GM19035 (cell line): ENCODE measurements around the gene CLSTN2.
A peak's percentile ranks its signal among the peaks of the same experiment; 100 is the strongest.

Source experiments
- ATAC-seq: cut with Tn5 transposase; IDR thresholded peaks from one replicate; pipeline ENCODE4 v1.9.1; 2021; ENCODE audit not compliant: unreplicated experiment

Gene CLSTN2

GRCh38 chr3:140145528-140145927 lies 210.5 kb downstream of the CLSTN2 start:
- no peak for ATAC-seq

- ATAC-seq, result no peak
These were observed 211.7 kb downstream of the CLSTN2 start for GRCh38 chr3:140146668-140147067.

GRCh38 chr3:140147965-140148490 lies 213.0 kb downstream of the CLSTN2 start:
- ATAC-seq, result no peak

- ATAC-seq, result no peak
These were observed 213.9 kb downstream of the CLSTN2 start for GRCh38 chr3:140148824-140149390.

- no peak for ATAC-seq
These were observed 216.3 kb downstream of the CLSTN2 start for GRCh38 chr3:140151321-140151720.

GRCh38 chr3:140152851-140153639 lies 218.1 kb downstream of the CLSTN2 start:
- ATAC-seq, result no peak

- no peak for ATAC-seq
These were observed 218.8 kb downstream of the CLSTN2 start for GRCh38 chr3:140153736-140154135.

- ATAC-seq, result no peak
These were observed 222.2 kb downstream of the CLSTN2 start for GRCh38 chr3:140157161-140157560.

GRCh38 chr3:140159646-140160045 lies 224.7 kb downstream of the CLSTN2 start:
- no peak for ATAC-seq

GRCh38 chr3:140160553-140160952 lies 225.6 kb downstream of the CLSTN2 start:
- ATAC-seq, result no peak

- ATAC-seq, result no peak
These were observed 227.6 kb downstream of the CLSTN2 start for GRCh38 chr3:140162551-140162950.

GRCh38 chr3:140163159-140163763 lies 228.3 kb downstream of the CLSTN2 start:
- no peak for ATAC-seq

GRCh38 chr3:140164156-140164555 lies 229.2 kb downstream of the CLSTN2 start:
- ATAC-seq, result no peak

- ATAC-seq, result no peak
These were observed 230.1 kb downstream of the CLSTN2 start for GRCh38 chr3:140164922-140165590.

- ATAC-seq, result no peak
These were observed 230.8 kb downstream of the CLSTN2 start for GRCh38 chr3:140165781-140166180.

GRCh38 chr3:140166861-140167599 lies 232.0 kb downstream of the CLSTN2 start:
- ATAC-seq, result no peak

GRCh38 chr3:140167600-140168281 lies 232.8 kb downstream of the CLSTN2 start:
- no peak for ATAC-seq

- peak; percentile 96 for ATAC-seq
These were observed 235.6 kb downstream of the CLSTN2 start for GRCh38 chr3:140170612-140171011.

GRCh38 chr3:140176526-140176925 lies 241.5 kb downstream of the CLSTN2 start:
- no peak for ATAC-seq

GRCh38 chr3:140177943-140178342 lies 243.0 kb downstream of the CLSTN2 start:
- ATAC-seq, result peak; percentile 57
